ENCODE results near the gene MLC1. TPM values are rescaled to one million over a fixed set of nuclear protein-coding genes. Genes with fewer than 3 reads are reported as not detected.

MLC1 gene
- total and polyA plus RNA-seq, 8 donors, result 0.39 to 3.0 (median 2.1) TPM

DNA sequence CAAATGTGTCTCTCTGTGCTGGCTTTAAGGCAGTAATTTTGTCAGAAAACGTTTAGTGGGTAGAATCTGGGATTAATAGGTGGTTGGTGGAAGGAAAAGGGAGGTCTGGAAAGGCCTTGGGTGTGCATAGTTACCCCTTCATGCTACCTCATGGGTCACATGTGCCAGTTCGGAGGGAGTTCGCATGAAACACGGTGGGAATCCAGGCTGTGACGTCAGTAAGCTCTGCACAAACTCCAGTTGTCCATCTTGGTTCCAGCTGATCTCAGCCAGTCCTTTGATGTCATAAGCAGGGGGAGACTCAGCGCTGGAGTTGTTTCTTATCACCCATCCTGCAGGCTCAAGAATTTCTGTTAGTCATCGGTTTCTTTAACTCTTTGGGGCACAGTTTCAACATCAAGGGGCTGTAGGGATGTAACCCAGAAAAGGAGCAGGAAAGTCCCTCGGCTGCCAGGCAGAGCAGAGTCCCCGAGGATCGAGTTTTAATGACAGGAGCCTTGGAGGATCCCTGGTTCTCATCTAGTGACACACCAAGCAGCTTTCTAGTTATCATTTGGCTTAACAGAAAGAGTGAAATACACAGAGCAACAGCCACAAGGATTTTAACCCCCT is 33.4 kb upstream of the MLC1 start:
- Histone ChIP-seq H3K9me3 (peaks cover 0 to 14% of the 10 kb centered on the region in 2 donors), H3K27ac (no peak overlapping the region), H3K36me3 (no peaks in the 10 kb centered on the region), H3K4me1 (peaks cover 0 to 9% of the 10 kb centered on the region in 2 donors), H3K27me3 (no peaks in the 10 kb centered on the region), H3K4me3 (no peak overlapping the region)
- ATAC-seq, result peak; percentile 20
- peak in 1 of 4 donors; percentile 68 for DNase-seq
- intact Hi-C loops (cut with DNase I), result no loop called here
- no peak for TF ChIP-seq CTCF (IDR thresholded peaks at IDR 0.05)

GRCh38 chr22:50118129-50118528 is 32.9 kb upstream of the MLC1 start:
- no peaks in the 10 kb centered on the region for H3K36me3 ChIP-seq
- H3K4me3 ChIP-seq, result no peak overlapping the region
- H3K4me1 ChIP-seq, result peaks cover 0 to 9% of the 10 kb centered on the region in 2 donors
- no peak overlapping the region for H3K27ac ChIP-seq
- H3K9me3 ChIP-seq, result peaks cover 0 to 8% of the 10 kb centered on the region in 2 donors
- no peaks in the 10 kb centered on the region for H3K27me3 ChIP-seq
- TF ChIP-seq CTCF (IDR thresholded peaks at IDR 0.05), result no peak
- DNase-seq (no peak), ATAC-seq (no peak)
- intact Hi-C loops (cut with DNase I), result no loop called here

DNA sequence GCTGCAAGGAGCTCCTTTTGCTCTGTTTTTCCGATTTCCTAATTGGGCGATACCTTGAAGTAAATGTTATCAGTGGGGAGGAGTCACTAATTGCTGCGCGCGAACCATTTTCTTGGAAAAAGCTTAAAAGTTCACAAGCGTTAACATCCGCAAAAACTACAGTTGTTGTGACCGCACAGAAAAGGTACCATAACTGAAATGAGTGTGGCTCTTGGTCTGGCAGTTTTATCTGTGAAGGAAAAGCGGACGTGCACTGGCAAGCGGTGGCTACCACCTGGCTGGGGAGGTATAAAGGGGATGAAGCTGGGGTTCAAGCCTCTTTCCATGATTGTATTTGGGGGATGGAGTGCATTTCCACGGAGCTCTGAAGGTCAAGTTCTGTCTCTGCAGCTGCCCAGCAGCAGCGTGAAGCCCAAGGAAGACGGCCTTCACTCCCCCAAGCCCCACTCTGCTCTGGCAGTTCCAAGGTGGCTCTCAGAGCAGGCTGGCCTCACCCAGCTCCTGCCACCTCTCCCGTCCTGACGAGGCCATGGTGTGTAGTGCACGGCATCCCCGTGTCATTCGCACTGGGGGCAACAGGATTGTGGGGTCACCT is 32.0 kb upstream of the MLC1 start:
- intact Hi-C loops (cut with DNase I), result no loop called here
- Histone ChIP-seq H3K4me1 (peaks cover 0 to 16% of the 10 kb centered on the region in 2 donors), H3K27ac (no peak overlapping the region), H3K9me3 (no peaks in the 10 kb centered on the region), H3K36me3 (no peaks in the 10 kb centered on the region), H3K27me3 (peaks cover 0 to 5% of the 10 kb centered on the region in 2 donors), H3K4me3 (no peak overlapping the region)
- no peak for ATAC-seq
- no peak for DNase-seq
- TF ChIP-seq CTCF (IDR thresholded peaks at IDR 0.05), result no peak

GRCh38 chr22:50115693-50116092 is 30.5 kb upstream of the MLC1 start:
- Histone ChIP-seq H3K36me3 (no peaks in the 10 kb centered on the region), H3K27ac (no peak overlapping the region), H3K27me3 (peaks cover 0 to 9% of the 10 kb centered on the region in 2 donors), H3K9me3 (no peaks in the 10 kb centered on the region), H3K4me1 (peaks cover 0 to 28% of the 10 kb centered on the region in 2 donors), H3K4me3 (no peak overlapping the region)
- DNase-seq (no peak), ATAC-seq (no peak)
- intact Hi-C loops (cut with DNase I), result no loop called here
- TF ChIP-seq CTCF (IDR thresholded peaks at IDR 0.05), result no peak

GRCh38 chr22:50114221-50115021 is 29.2 kb upstream of the MLC1 start:
- Histone ChIP-seq H3K36me3 (no peaks in the 10 kb centered on the region), H3K27me3 (peaks cover 0 to 9% of the 10 kb centered on the region in 2 donors), H3K27ac (peak overlapping the region; percentile 45 to 70), H3K4me1 (peaks cover 0 to 28% of the 10 kb centered on the region in 2 donors), H3K9me3 (no peaks in the 10 kb centered on the region), H3K4me3 (no peak overlapping the region)
- intact Hi-C loops (cut with DNase I), result no loop called here
- no peak for TF ChIP-seq CTCF (IDR thresholded peaks at IDR 0.05)
- ATAC-seq, result peak; percentile 86
- peak; percentile 35 to 79 (median 60) for DNase-seq

All from left lung (tissue), 10 donors.